Vagina (tissue), 2 donors: Measurements from ENCODE around the gene BIVM. TPM values are rescaled to one million over a fixed set of nuclear protein-coding genes. Genes with fewer than 3 reads are reported as not detected.

ENCODE experiments used
- DNase-seq, 2 donors: peaks; one replicate each; pipeline ENCODE4 v3.0.0-alpha.2; 2017; ENCODE audit errors: extremely low spot score in 2 of 2
- H3K27ac ChIP-seq: fragments of 200-600 bp; sonication (generic); one replicate; pipeline ENCODE4 v1.5.1; 2019
- H3K27me3 ChIP-seq: fragments of 200-600 bp; sonication (generic); one replicate; pipeline ENCODE4 v1.5.1; 2019
- H3K36me3 ChIP-seq, 2 donors: fragments of 200-600 bp; sonication (generic); one replicate each; pipeline ENCODE4 v1.5.1; 2017 to 2019
- H3K4me1 ChIP-seq: fragments of 200-600 bp; sonication (generic); one replicate; pipeline ENCODE4 v1.5.1; 2019
- H3K4me3 ChIP-seq, 2 donors: fragments of 200-600 bp; sonication (generic); 1 replicate in 1 of 2; 2 replicates in 1 of 2; pipeline ENCODE4 v1.5.1; 2016 to 2019
- H3K9me3 ChIP-seq: fragments of 200-600 bp; sonication (generic); one replicate; pipeline ENCODE4 v1.5.1; 2019
- POLR2A ChIP-seq, 2 donors: fragments of 450-650 bp; IDR thresholded peaks; one replicate each; pipeline ENCODE4 v1.6.1; 2017; ENCODE audit warnings: antibody characterized with exemption in 2 of 2, mild to moderate bottlenecking in 2 of 2, moderate library complexity in 2 of 2
- POLR2AphosphoS5 ChIP-seq, 2 donors: sonication (generic); formaldehyde crosslinking; IDR thresholded peaks; one replicate each; pipeline ENCODE4 v1.9.0; 2017; ENCODE audit warnings: antibody characterized with exemption in 2 of 2, mild to moderate bottlenecking in 2 of 2, low read depth in 1 of 2; ENCODE audit not compliant: insufficient read depth in 1 of 2
- intact Hi-C: fragments of 100-400 bp; cut with DNase I; formaldehyde crosslinking; loops from one replicate; pipeline ENCODE4 v1.15.1; 2023
- total RNA-seq: library from RNA; depleted of rRNA; stranded (reverse); fragments of >200 nt; gene quantifications from one replicate; pipeline ENCODE4 v1.2.3, GENCODE V29; 2016
- TF ChIP-seq, protein P1 (sequence below), 3 experiments: fragments of 450-650 bp in 2 of 3; fragments of 200-600 bp in 1 of 3; sonication (generic) in 1 of 3; IDR thresholded peaks; one replicate each; pipeline ENCODE4 v1.5.1; 2017 to 2019; ENCODE audit warnings: antibody characterized with exemption in 3 of 3, mild to moderate bottlenecking in 2 of 3, moderate library complexity in 2 of 3

BIVM gene
- total RNA-seq, 1 donor from 2014 or later: 12.3 TPM

DNA sequence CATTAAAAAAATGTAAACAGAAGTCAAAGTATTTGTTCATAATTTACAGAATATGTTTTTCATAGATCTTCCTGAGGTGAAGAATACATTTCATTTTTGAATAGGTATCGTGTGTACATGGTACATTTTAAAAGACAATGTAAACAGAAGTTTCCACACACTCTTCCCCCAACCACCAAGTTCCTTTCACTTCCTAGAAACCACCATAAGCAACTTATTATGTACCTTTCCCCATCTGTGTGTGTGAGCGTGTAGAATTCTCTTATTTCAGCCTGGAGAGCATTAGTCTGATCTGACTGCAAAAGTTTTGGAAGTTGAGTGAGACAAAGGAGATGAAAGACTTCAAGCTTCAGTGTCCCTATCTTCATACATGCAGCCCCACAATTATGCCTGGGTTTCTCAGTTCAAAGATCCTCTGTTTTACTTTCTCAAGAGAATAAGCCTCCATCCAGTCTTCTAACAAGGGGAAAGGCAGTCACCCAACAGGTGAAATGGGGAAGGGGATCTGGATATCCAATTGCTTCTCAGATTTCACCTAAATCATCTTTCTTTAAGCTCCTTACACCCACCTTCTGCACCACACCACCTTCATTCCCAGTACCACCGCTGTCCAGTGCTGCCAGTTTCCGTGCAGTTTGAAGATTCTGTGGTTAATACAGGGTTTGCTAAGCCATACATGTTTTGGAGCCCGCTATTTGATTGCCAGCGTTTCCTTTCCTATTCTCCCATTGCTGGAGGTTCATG lies 27.4 kb upstream of the BIVM start:
- no peaks in the 10 kb centered on the region for H3K27me3 ChIP-seq
- H3K4me3 ChIP-seq: no peak overlapping the region
- peaks cover 16% of the 10 kb centered on the region for H3K4me1 ChIP-seq
- intact Hi-C loops: no loop called here
- no peaks in the 10 kb centered on the region for H3K9me3 ChIP-seq
- TF ChIP-seq POLR2AphosphoS5 (IDR thresholded peaks at IDR 0.05; ENCODE audit: insufficient read depth in 1 of 2, low read depth in 1 of 2) (no peak), POLR2A (IDR thresholded peaks at IDR 0.05) (no peak)
- TF ChIP-seq, protein P1, sequence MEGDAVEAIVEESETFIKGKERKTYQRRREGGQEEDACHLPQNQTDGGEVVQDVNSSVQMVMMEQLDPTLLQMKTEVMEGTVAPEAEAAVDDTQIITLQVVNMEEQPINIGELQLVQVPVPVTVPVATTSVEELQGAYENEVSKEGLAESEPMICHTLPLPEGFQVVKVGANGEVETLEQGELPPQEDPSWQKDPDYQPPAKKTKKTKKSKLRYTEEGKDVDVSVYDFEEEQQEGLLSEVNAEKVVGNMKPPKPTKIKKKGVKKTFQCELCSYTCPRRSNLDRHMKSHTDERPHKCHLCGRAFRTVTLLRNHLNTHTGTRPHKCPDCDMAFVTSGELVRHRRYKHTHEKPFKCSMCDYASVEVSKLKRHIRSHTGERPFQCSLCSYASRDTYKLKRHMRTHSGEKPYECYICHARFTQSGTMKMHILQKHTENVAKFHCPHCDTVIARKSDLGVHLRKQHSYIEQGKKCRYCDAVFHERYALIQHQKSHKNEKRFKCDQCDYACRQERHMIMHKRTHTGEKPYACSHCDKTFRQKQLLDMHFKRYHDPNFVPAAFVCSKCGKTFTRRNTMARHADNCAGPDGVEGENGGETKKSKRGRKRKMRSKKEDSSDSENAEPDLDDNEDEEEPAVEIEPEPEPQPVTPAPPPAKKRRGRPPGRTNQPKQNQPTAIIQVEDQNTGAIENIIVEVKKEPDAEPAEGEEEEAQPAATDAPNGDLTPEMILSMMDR (IDR thresholded peaks at IDR 0.05): no peak
- DNase-seq: no peak
- H3K27ac ChIP-seq: no peak overlapping the region
- H3K36me3 ChIP-seq: no peaks in the 10 kb centered on the region

DNA sequence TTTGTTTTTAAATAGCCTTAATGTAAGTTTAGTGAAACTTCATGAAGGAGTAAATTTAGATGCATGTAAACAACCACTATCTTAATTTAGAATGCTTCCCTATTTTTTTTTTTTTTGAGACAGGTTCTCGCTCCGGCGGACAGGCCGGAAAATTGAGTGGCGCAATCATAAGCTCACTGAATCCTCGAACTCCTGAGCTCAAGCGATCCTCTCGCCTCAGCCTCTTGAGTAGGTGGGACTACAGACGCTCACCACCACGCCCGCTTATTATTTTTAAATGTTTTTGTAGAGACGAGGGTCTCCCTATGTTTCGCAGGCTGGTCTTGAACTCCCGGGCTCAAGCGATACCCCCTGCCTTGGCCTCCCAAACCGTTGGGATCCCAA lies 26.9 kb upstream of the BIVM start:
- no peaks in the 10 kb centered on the region for H3K27me3 ChIP-seq
- intact Hi-C loops: no loop called here
- no peak for DNase-seq
- H3K9me3 ChIP-seq: no peaks in the 10 kb centered on the region
- no peak overlapping the region for H3K27ac ChIP-seq
- H3K4me3 ChIP-seq: no peak overlapping the region
- H3K36me3 ChIP-seq: no peaks in the 10 kb centered on the region
- no peak for TF ChIP-seq POLR2AphosphoS5 (IDR thresholded peaks at IDR 0.05; ENCODE audit: insufficient read depth in 1 of 2, low read depth in 1 of 2)
- TF ChIP-seq, protein P1 (IDR thresholded peaks at IDR 0.05): no peak
- TF ChIP-seq POLR2A (IDR thresholded peaks at IDR 0.05): no peak
- H3K4me1 ChIP-seq: peaks cover 16% of the 10 kb centered on the region

DNA sequence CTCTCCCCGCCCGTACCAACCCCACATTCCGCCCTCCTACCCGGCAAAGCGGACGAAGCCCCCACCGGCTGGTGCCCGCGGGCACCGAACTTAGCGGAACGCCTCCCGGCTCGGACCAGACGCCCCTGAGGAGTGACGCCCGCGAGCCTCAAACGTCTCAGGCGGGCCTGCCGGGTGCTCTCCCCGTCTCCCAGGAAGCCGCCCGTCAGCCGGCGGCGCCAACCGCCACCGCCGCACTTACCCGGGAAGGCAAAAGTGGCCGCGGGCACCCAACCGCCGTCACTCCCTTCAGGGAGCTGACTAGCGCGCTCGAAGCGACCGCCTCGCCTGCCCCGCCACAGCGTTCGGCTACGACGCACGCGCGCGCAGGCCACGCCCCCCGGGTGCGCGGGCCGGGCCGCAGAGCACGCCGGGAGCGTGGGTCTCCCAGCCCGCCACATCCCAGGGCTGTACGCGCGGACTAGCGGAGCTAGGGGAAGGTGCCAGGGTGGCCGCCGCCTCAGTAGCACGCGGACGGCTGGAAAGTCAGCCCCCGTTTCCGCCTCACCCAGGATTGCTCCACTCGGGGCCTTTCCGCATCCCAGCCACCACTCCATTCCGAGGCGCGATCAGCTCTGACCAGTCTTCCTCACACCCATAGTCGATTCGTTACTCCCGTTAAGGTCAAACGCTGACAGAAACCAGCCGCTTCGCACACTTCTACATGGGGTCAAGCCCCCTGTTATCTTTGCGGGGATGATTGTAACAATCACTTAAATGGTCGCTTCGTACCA lies 25.3 kb upstream of the BIVM start, which contains the start of gene TEX30:
Gene TEX30, minus strand, starts transcription at position 346 of the 773 bp plus-strand sequence. CDS start 3,760 bp downstream, outside the sequence.
- Histone ChIP-seq H3K36me3 (no peaks in the 10 kb centered on the region), H3K4me1 (peaks cover 16% of the 10 kb centered on the region), H3K4me3 (peak within 1 kb of the TSS; percentile 76 to 82), H3K9me3 (no peaks in the 10 kb centered on the region), H3K27me3 (no peaks in the 10 kb centered on the region), H3K27ac (peak within 1 kb of the TSS; percentile 75)
- DNase-seq: no peak
- intact Hi-C loops: no loop called here
- TF ChIP-seq POLR2AphosphoS5 (IDR thresholded peaks at IDR 0.05; ENCODE audit: insufficient read depth in 1 of 2, low read depth in 1 of 2) (peak in 1 of 2 donors; percentile 77), POLR2A (IDR thresholded peaks at IDR 0.05) (peak in 1 of 2 donors; percentile 76)
- TF ChIP-seq, protein P1 (IDR thresholded peaks at IDR 0.05): no peak

DNA sequence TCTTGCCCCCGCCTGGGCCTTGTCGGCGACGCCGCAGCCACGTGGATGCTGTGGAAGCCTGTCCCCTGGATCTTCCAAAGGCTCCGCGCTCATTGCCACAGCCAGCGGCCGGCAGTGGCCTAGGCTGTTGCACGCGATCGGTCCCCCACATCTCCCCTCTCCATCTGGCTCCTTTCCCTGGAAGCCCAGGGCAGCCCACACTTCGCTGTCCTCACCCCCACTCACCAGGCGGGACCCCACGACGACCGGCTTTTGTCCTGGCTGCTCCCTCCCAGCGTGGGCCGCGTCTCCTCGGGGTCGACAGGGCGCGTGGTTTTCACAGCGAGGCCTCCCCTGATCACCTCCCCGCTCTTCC lies 24.7 kb upstream of the BIVM start:
- H3K4me3 ChIP-seq: peak overlapping the region; percentile 76 to 82
- peak overlapping the region; percentile 75 for H3K27ac ChIP-seq

More for the DNA sequence above, 24.7 kb upstream of the BIVM start:
- no peaks in the 10 kb centered on the region for H3K27me3 ChIP-seq
- TF ChIP-seq, protein P1 (IDR thresholded peaks at IDR 0.05): no peak
- TF ChIP-seq POLR2A (IDR thresholded peaks at IDR 0.05) (no peak), POLR2AphosphoS5 (IDR thresholded peaks at IDR 0.05; ENCODE audit: insufficient read depth in 1 of 2, low read depth in 1 of 2) (no peak)
- intact Hi-C loops: no loop called here
- no peaks in the 10 kb centered on the region for H3K36me3 ChIP-seq
- H3K9me3 ChIP-seq: no peaks in the 10 kb centered on the region
- DNase-seq: no peak
- peaks cover 16% of the 10 kb centered on the region for H3K4me1 ChIP-seq
